GM06990 (cell line): ENCODE results near the gene C1orf94.

Experiments
- DNase-seq: peaks from one replicate; pipeline ENCODE4 v3.0.0-alpha.2; 2011; ENCODE audit not compliant: insufficient read length; ENCODE audit errors: extremely low read depth
- H3K27me3 ChIP-seq: replicated peaks from 2 replicates; pipeline ENCODE4 v1.6.0; 2011; ENCODE audit warnings: low read length; ENCODE audit not compliant: control insufficient read depth, insufficient read depth
- H3K36me3 ChIP-seq: 2 replicates; pipeline ENCODE4 v1.5.1; 2011; ENCODE audit warnings: low read length; ENCODE audit not compliant: control insufficient read depth, insufficient read depth
- H3K4me3 ChIP-seq: replicated peaks from 2 replicates; pipeline ENCODE4 v1.5.1; 2011; ENCODE audit warnings: low read depth, mild to moderate bottlenecking, control low read depth, low read length
- TF ChIP-seq, protein P1 (sequence below): IDR thresholded peaks from 2 replicates; pipeline ENCODE4 v1.5.1; 2011; ENCODE audit warnings: low read length, control low read depth, mild to moderate bottlenecking, inconsistent platforms; ENCODE audit not compliant: insufficient read depth, poor library complexity, severe bottlenecking

The C1orf94 gene

DNA sequence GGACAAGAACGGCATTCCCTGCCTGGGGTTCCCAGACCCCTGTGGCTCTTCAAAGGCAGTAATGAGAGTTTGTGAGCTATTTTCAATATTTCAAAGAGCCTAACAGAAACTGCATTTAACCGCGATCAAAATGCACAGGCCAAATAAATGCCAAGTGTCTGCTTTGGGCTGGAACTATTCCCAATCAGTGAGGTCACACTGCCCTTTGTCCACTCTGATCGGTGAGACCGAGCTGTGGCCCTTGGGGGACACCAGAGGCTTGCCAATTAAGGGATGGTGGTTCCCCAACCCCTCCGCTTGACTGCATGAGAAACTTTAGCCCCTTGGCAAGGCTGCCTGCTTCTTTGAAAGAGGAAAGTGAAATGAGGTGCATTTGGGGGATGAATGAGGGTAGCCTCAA lies 31.9 kb upstream of the C1orf94 start:
- no peaks in the 10 kb centered on the region for H3K27me3 ChIP-seq
- TF ChIP-seq, protein P1, sequence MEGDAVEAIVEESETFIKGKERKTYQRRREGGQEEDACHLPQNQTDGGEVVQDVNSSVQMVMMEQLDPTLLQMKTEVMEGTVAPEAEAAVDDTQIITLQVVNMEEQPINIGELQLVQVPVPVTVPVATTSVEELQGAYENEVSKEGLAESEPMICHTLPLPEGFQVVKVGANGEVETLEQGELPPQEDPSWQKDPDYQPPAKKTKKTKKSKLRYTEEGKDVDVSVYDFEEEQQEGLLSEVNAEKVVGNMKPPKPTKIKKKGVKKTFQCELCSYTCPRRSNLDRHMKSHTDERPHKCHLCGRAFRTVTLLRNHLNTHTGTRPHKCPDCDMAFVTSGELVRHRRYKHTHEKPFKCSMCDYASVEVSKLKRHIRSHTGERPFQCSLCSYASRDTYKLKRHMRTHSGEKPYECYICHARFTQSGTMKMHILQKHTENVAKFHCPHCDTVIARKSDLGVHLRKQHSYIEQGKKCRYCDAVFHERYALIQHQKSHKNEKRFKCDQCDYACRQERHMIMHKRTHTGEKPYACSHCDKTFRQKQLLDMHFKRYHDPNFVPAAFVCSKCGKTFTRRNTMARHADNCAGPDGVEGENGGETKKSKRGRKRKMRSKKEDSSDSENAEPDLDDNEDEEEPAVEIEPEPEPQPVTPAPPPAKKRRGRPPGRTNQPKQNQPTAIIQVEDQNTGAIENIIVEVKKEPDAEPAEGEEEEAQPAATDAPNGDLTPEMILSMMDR = no peak
- H3K4me3 ChIP-seq = no peak overlapping the region

DNA sequence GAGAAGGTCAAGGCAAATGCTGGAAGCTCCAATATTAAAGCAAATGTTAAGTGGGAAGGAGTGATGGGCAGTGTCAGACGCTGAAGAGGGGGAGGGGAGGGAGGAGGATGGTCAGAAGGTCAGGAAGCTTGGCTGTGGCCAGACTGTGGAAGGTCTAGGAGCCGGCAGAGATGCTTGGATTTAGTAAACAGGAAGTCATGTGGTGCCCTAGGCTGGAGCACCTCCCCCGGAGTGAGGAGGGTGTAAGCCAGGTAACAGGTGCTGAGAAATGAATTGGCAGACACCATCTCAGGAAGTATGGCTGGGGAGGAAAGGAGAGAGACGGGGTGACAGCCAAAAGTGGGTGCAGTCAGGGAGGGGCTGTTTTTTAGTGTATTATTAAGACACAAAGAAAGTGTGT lies 29.4 kb upstream of the C1orf94 start:
- no peaks in the 10 kb centered on the region for H3K36me3 ChIP-seq
- no peak overlapping the region for H3K4me3 ChIP-seq
- no peaks in the 10 kb centered on the region; the same call in 1 of the 2 replicates for H3K27me3 ChIP-seq
- TF ChIP-seq, protein P1 = no peak
- DNase-seq = no peak

More for the DNA sequence above, 31.9 kb upstream of the C1orf94 start:
- DNase-seq = no peak
- H3K36me3 ChIP-seq = no peaks in the 10 kb centered on the region

DNA sequence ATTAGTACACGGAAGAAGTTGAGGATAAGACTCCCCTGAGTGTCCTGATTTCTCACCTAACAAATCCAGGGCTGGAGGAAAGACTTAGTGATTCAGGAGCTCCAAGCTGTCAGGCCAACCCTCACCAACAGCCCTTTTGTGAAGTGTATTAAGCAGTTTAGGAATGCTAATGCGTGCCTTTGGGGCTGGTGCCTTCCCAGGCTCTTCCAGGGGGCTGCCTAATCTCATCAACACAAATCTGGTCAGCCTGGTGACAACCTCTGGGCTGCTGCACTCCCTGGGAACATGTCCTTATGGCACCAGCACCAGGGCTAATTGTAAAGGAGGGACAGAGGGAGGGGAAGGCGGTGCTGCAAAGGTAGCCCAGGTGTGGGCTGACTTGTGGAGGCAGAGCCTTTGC lies 27.2 kb upstream of the C1orf94 start:
- H3K27me3 ChIP-seq = no peaks in the 10 kb centered on the region; the same call in 1 of the 2 replicates
- no peak for DNase-seq
- TF ChIP-seq, protein P1 = no peak
- no peaks in the 10 kb centered on the region for H3K36me3 ChIP-seq
- no peak overlapping the region for H3K4me3 ChIP-seq

DNA sequence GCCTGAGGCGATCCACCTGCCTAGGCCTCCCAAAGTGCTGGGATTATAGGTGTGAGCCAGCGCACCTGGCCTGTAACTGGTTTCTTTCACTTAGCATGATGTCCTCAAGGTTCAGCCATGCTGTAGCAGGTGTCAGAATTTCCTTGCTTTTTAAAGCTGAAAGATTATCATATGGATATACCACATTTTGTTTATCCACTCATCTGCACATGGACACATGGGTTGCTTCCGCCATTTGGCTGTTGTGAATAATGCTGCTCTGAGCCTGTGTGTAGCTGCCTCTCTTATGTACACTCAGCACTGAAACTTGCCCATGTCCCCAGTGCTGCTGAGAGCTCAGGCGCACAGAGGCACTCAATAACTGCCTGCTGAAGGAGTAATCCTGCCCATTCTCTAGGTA lies 23.5 kb upstream of the C1orf94 start:
- H3K4me3 ChIP-seq = no peak overlapping the region
- DNase-seq = no peak
- TF ChIP-seq, protein P1 = no peak
- no peaks in the 10 kb centered on the region; the same call in 1 of the 2 replicates for H3K27me3 ChIP-seq
- H3K36me3 ChIP-seq = no peaks in the 10 kb centered on the region

DNA sequence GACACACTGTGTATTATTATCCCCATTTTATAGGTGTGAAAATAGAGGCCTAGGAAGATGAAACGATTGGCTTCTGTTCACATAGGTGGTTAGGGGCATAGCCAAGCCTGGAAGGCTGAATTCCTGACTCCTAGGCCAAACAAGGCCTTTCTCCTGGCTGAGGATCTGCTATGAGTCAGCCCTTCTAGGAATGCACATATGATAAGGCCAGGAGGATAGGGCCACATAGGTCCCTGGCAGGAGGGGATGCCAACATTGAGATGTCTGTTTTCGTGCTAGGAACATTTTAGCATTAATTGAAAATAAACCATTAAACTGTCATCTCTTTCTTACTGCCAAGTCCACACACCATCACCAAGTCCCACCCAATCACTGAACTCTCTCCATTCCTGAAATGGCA lies 20.8 kb upstream of the C1orf94 start:
- Histone ChIP-seq H3K4me3 (no peak overlapping the region), H3K27me3 (no peaks in the 10 kb centered on the region; the same call in none of the 2 replicates), H3K36me3 (no peaks in the 10 kb centered on the region)
- DNase-seq = no peak
- TF ChIP-seq, protein P1 = no peak

DNA sequence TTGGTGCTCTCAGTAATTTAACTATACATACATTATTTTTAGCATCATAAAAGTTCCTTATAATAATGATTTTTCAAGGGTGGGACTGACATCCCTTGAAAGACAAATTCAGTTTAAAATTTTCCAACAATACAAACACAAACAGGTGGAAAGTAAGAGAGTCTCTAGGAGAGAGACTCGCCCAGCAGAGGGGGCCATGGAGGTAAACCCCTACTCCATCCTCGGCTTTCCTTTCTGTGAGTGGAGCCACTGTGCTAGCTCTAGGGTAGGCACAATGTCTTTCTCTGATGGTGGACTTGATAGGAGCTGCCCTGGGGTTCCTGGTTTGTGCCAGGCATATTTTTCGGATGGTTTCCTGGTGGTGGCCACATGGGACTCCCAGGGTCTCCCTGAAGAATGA lies 20.0 kb upstream of the C1orf94 start:
- DNase-seq = no peak
- H3K36me3 ChIP-seq = no peaks in the 10 kb centered on the region
- H3K27me3 ChIP-seq = no peaks in the 10 kb centered on the region; the same call in none of the 2 replicates
- TF ChIP-seq, protein P1 = peak; percentile 9
- H3K4me3 ChIP-seq = no peak overlapping the region
